Progenitor cell of endocrine pancreas (in vitro differentiated cells): ENCODE results near the gene TACO1. TPM values are rescaled to one million over a fixed set of nuclear protein-coding genes. Genes with fewer than 3 reads are reported as not detected.

Source experiments
- DNase-seq: peaks from one replicate; pipeline ENCODE4 v3.0.0; 2021; ENCODE audit warnings: low spot score; ENCODE audit not compliant: unreplicated experiment
- H3K27ac Mint-ChIP-seq: 2 replicates; pipeline ENCODE4 v1.8.0; 2021; ENCODE audit warnings: mild to moderate bottlenecking, moderate library complexity, mixed read lengths
- H3K27me3 Mint-ChIP-seq: 2 replicates; pipeline ENCODE4 v1.8.0; 2021; ENCODE audit warnings: mixed read lengths
- H3K36me3 Mint-ChIP-seq: 2 replicates; pipeline ENCODE4 v1.8.0; 2022; ENCODE audit warnings: mixed read lengths; ENCODE audit not compliant: insufficient read depth
- H3K4me1 Mint-ChIP-seq: 2 replicates; pipeline ENCODE4 v1.8.0; 2021; ENCODE audit warnings: low read depth, mixed read lengths
- H3K4me3 Mint-ChIP-seq: 2 replicates; pipeline ENCODE4 v1.8.0; 2021; ENCODE audit warnings: low read depth, mild to moderate bottlenecking, moderate library complexity, mixed read lengths
- H3K9me3 Mint-ChIP-seq: 2 replicates; pipeline ENCODE4 v1.8.0; 2021; ENCODE audit warnings: low read depth, mixed read lengths
- total RNA-seq: library from RNA; stranded (reverse); gene quantifications from 2 replicates; pipeline ENCODE4 v1.2.1, GENCODE V29; 2021
- TF ChIP-seq, protein P1 (sequence below): fragments of 200-600 bp; sonication (generic); IDR thresholded peaks from one replicate; pipeline ENCODE4 v1.5.0; 2021; ENCODE audit warnings: antibody characterized with exemption, mild to moderate bottlenecking; ENCODE audit not compliant: unreplicated experiment

The TACO1 gene
- total RNA-seq, 1 donor from 2014 or later: 19.2 TPM

DNA sequence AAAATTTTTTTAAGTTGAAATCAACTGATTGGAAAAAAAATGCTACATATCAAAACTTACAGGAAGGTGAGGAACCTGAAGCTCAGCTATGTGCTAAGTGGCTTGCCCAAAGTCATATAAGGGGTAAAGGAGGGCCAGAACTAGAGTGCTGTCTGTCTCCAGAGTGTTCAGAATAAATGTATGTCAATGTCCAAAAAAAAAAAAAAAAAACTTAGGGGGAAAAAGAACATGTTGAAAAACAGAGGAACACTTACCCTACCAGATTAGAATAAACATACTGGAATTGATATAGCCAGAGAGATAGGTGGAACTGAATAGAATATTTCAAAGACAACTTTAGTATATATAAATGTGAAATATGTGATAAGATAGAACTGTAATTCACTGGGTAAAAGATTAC lies 38.9 kb upstream of the TACO1 start:
- no peak for DNase-seq
- Mint-ChIP-seq H3K9me3 (peaks cover 7% of the 10 kb centered on the region), H3K4me1 (peaks cover 3% of the 10 kb centered on the region), H3K27me3 (no peaks in the 10 kb centered on the region), H3K36me3 (peaks cover 7% of the 10 kb centered on the region), H3K4me3 (no peak overlapping the region), H3K27ac (peak overlapping the region; percentile 45)
- TF ChIP-seq, protein P1, sequence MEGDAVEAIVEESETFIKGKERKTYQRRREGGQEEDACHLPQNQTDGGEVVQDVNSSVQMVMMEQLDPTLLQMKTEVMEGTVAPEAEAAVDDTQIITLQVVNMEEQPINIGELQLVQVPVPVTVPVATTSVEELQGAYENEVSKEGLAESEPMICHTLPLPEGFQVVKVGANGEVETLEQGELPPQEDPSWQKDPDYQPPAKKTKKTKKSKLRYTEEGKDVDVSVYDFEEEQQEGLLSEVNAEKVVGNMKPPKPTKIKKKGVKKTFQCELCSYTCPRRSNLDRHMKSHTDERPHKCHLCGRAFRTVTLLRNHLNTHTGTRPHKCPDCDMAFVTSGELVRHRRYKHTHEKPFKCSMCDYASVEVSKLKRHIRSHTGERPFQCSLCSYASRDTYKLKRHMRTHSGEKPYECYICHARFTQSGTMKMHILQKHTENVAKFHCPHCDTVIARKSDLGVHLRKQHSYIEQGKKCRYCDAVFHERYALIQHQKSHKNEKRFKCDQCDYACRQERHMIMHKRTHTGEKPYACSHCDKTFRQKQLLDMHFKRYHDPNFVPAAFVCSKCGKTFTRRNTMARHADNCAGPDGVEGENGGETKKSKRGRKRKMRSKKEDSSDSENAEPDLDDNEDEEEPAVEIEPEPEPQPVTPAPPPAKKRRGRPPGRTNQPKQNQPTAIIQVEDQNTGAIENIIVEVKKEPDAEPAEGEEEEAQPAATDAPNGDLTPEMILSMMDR: no peak

- Mint-ChIP-seq H3K27ac (no peak overlapping the region), H3K4me3 (no peak overlapping the region), H3K9me3 (no peaks in the 10 kb centered on the region), H3K36me3 (no peaks in the 10 kb centered on the region), H3K27me3 (no peaks in the 10 kb centered on the region), H3K4me1 (peaks cover 3% of the 10 kb centered on the region)
- TF ChIP-seq, protein P1: no peak
- DNase-seq: no peak
Observed at GRCh38 chr17:63563339-63563738, 37.4 kb upstream of the TACO1 start.

GRCh38 chr17:63564562-63564961 lies 36.1 kb upstream of the TACO1 start:
- H3K4me3 Mint-ChIP-seq: no peak overlapping the region
- H3K27me3 Mint-ChIP-seq: no peaks in the 10 kb centered on the region
- H3K4me1 Mint-ChIP-seq: peaks cover 3% of the 10 kb centered on the region
- H3K36me3 Mint-ChIP-seq: no peaks in the 10 kb centered on the region
- no peak overlapping the region for H3K27ac Mint-ChIP-seq
- TF ChIP-seq, protein P1: no peak
- H3K9me3 Mint-ChIP-seq: no peaks in the 10 kb centered on the region
- DNase-seq: no peak

DNA sequence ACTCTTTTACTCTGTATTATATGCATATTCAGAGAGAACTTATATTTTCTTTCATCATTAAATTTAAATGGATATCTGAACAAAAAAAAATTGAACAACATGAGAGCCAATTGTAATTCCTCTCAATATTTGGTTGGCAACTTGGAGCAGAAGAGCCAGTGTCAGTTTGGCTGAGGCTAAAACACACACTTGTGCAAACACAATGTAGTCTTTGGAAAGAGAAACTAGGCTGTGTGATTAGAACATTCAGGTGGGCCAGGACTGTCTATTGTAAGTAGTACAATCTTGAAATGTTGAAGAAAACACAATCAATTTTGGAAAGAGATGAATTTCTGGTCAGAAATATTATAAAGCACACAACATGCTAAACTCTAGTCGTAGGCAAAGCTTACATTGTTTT lies 33.5 kb upstream of the TACO1 start:
- Mint-ChIP-seq H3K4me1 (no peaks in the 10 kb centered on the region), H3K4me3 (no peak overlapping the region), H3K27ac (no peak overlapping the region), H3K36me3 (no peaks in the 10 kb centered on the region), H3K9me3 (no peaks in the 10 kb centered on the region), H3K27me3 (no peaks in the 10 kb centered on the region)
- DNase-seq: no peak
- TF ChIP-seq, protein P1: no peak

DNA sequence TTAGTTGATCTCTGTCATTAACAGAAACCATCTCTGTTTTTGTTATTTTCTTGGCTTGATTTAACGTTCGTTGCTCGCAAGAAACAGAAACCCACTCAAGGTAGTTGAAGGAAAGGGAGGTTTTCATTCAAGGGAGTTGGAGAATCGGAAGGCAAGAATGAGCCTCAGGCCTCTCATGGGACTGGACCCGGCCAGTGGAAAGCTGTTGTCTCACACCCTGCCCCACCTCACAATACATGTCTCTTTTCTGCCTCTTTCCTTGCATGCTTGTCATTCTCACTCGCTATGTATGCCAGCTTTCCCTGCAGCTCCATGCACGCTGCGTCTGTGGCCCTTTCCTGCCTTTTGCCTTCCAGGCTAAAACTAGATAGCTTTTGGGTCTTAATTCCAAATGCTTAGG lies 32.1 kb upstream of the TACO1 start:
- Mint-ChIP-seq H3K27me3 (no peaks in the 10 kb centered on the region), H3K9me3 (no peaks in the 10 kb centered on the region), H3K4me3 (no peak overlapping the region), H3K36me3 (no peaks in the 10 kb centered on the region), H3K27ac (no peak overlapping the region), H3K4me1 (no peaks in the 10 kb centered on the region)
- no peak for DNase-seq
- TF ChIP-seq, protein P1: no peak
